Endothelial cell (in vitro differentiated cells): ENCODE measurements around the gene XAB2. TPM values are rescaled to one million over a fixed set of nuclear protein-coding genes. Genes with fewer than 3 reads are reported as not detected.

Experiments
- DNase-seq: peaks from one replicate; pipeline ENCODE4 v3.0.0; 2021; ENCODE audit warnings: low spot score
- H3K27ac Mint-ChIP-seq: one replicate; pipeline ENCODE4 v1.8.0; 2021; ENCODE audit warnings: mixed read lengths, inconsistent platforms; ENCODE audit not compliant: unreplicated experiment
- H3K27me3 Mint-ChIP-seq: one replicate; pipeline ENCODE4 v1.8.0; 2021; ENCODE audit warnings: mild to moderate bottlenecking, moderate library complexity, mixed read lengths, inconsistent platforms; ENCODE audit not compliant: unreplicated experiment
- H3K36me3 Mint-ChIP-seq: one replicate; pipeline ENCODE4 v1.8.0; 2021; ENCODE audit warnings: mild to moderate bottlenecking, low read depth, mixed read lengths, inconsistent platforms; ENCODE audit not compliant: unreplicated experiment
- H3K4me1 Mint-ChIP-seq: one replicate; pipeline ENCODE4 v1.8.0; 2021; ENCODE audit warnings: mild to moderate bottlenecking, mixed read lengths, inconsistent platforms; ENCODE audit not compliant: unreplicated experiment
- H3K4me3 Mint-ChIP-seq: one replicate; pipeline ENCODE4 v1.8.0; 2021; ENCODE audit warnings: mild to moderate bottlenecking, mixed read lengths, inconsistent platforms; ENCODE audit not compliant: unreplicated experiment
- H3K9me3 Mint-ChIP-seq: one replicate; pipeline ENCODE4 v1.8.0; 2021; ENCODE audit warnings: mixed read lengths, inconsistent platforms; ENCODE audit not compliant: unreplicated experiment
- CTCF ChIP-seq: fragments of 200-600 bp; sonication (generic); IDR thresholded peaks from one replicate; pipeline ENCODE4 v1.5.0; 2021; ENCODE audit warnings: antibody characterized with exemption; ENCODE audit not compliant: unreplicated experiment
- total RNA-seq: library from RNA; stranded (reverse); fragmentation: NEBNext Ultra II Directional; extraction: Animal tissue kit (Norgen Biotek cat#: 25700); gene quantifications from one replicate; pipeline ENCODE4 v1.2.1, GENCODE V29; 2021; ENCODE audit not compliant: unreplicated experiment

The XAB2 gene
- total RNA-seq, 1 donor from 2014 or later, result 46.1 TPM

DNA sequence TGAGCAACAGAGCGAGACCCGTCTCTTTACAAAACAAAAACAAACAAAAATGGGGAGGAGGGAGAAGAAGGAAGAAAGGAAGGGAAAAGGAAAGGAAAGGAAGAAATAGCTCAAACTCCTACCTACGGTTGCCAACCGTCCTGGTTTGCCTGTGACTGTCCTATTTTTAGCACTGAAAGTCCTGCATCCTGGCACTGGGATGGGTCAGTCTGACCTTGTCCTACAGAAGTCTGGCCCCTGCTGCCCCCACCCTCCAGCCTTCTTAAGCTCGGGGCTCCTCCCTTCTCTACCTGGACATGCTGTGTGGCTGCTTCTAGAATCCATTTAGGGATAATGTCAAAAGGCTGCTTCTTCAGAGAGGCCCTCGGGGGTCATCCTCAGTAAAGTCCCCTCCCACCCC, 6.3 kb upstream of the XAB2 start:
- no peak for TF ChIP-seq CTCF
- peak overlapping the region; percentile 62 for H3K4me3 Mint-ChIP-seq
- peaks cover 19% of the 10 kb centered on the region for H3K27me3 Mint-ChIP-seq
- H3K27ac Mint-ChIP-seq, result no peak overlapping the region
- peaks cover 10% of the 10 kb centered on the region for H3K36me3 Mint-ChIP-seq
- no peak for DNase-seq
- peaks cover 2% of the 10 kb centered on the region for H3K4me1 Mint-ChIP-seq
- H3K9me3 Mint-ChIP-seq, result no peaks in the 10 kb centered on the region

DNA sequence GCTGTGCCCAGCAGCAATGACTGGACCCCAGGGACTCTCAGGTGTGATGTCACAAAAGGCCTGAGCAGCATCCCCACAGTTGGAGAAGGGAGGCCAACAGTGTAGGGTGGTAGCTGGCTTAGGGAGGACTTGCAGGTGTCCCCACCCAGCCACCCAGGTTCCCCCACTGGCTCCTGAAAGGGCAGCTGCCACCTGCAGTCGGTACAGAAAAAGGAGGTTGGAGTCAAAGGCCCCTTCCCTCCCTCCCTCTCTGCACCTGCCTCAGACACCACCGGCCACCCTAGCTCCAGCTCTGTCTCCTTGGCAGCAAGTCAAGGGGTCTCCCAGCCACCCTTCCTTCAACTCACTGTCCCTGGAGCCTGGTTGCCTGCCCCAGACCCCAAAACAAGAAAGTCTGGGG, 4.4 kb upstream of the XAB2 start, which contains the start of gene PCP2:
Gene PCP2, minus strand, starts transcription at position 22 of the 400 bp plus-strand sequence. CDS start 262 bp downstream, outside the sequence.
- no peak for DNase-seq
- peaks cover 21% of the 10 kb centered on the region for H3K4me1 Mint-ChIP-seq
- H3K27ac Mint-ChIP-seq, result no peak within 1 kb of the TSS
- peaks cover 16% of the 10 kb centered on the region for H3K36me3 Mint-ChIP-seq
- no peaks in the 10 kb centered on the region for H3K9me3 Mint-ChIP-seq
- no peak for TF ChIP-seq CTCF
- H3K27me3 Mint-ChIP-seq, result peaks cover 26% of the 10 kb centered on the region
- H3K4me3 Mint-ChIP-seq, result no peak within 1 kb of the TSS

DNA sequence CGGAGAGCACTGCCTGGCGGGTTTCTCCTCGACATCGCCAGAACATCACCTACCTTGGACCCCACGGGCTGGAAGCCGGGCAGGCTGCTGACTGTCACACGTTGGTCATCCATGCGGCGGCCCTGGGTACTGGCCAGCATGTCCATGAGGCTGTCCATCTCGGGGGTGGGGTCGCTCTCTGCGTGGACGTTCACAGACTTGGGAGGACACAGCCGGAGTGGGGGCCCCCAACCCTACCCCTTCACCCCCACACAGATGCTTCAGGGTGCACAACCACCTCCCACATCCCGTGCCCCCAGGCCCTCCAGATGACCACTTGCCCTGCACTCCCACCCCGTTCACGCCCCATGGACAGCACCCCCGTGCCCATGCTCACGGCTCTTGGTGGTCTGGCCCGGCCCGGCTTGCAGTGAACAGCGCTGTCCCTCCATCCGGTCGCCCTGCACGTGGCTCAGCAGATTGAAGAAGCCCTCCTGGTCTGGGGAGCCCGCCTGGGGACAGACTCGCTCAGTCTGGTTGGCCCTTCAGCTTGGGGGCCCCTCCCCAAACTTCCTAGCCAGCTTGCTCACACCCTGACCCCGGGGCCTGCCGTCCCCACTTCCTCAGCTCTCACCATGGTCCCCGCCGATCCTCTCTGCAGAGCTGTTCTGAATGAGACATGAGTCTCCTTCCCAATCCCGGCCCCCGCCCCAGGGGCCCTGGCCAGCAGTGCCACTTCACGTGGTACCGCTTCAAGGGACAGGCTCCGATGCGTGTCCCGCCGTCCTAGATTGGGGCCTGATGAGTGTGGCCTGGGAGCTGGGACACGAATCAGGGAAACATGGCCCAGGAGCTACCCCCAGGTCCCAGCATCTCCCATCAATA, 3.2 kb upstream of the XAB2 start:
- no peak for DNase-seq
- no peak for TF ChIP-seq CTCF
- H3K4me3 Mint-ChIP-seq, result no peak overlapping the region
- peaks cover 26% of the 10 kb centered on the region for H3K27me3 Mint-ChIP-seq
- H3K9me3 Mint-ChIP-seq, result no peaks in the 10 kb centered on the region
- H3K27ac Mint-ChIP-seq, result no peak overlapping the region
- H3K36me3 Mint-ChIP-seq, result peaks cover 16% of the 10 kb centered on the region
- peaks cover 33% of the 10 kb centered on the region for H3K4me1 Mint-ChIP-seq

DNA sequence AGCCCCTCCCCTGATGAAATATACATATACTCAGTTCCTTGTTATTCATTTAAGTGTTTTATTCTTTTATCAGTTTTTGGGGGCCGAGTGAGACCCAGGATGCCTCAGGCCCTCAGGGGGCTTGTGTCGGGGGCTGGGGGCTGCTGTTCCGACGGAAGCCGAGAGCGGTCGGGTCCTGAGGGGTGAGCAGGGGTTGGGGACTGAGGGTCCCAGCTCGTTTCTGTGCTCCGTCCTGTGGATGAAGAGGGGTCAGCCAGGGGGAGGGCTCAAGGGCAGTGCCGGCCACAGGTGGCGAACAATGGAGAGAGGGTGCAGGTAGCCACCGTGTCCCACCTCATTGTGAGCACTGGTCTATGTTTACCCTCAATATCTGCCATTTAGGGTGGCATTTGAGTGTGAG, 2.2 kb upstream of the XAB2 start:
- H3K36me3 Mint-ChIP-seq, result peaks cover 20% of the 10 kb centered on the region
- H3K27me3 Mint-ChIP-seq, result peaks cover 28% of the 10 kb centered on the region
- TF ChIP-seq CTCF, result no peak
- H3K4me1 Mint-ChIP-seq, result peaks cover 33% of the 10 kb centered on the region
- no peak for DNase-seq
- H3K4me3 Mint-ChIP-seq, result no peak overlapping the region
- no peaks in the 10 kb centered on the region for H3K9me3 Mint-ChIP-seq
- peak overlapping the region; percentile 57 for H3K27ac Mint-ChIP-seq

GRCh38 chr19:7628589-7629311, 595 bp downstream of the XAB2 start:
- H3K36me3 Mint-ChIP-seq, result peaks cover 20% of the 10 kb centered on the region
- H3K27ac Mint-ChIP-seq, result peak overlapping the region; percentile 100
- no peaks in the 10 kb centered on the region for H3K9me3 Mint-ChIP-seq
- H3K4me1 Mint-ChIP-seq, result peaks cover 33% of the 10 kb centered on the region
- H3K27me3 Mint-ChIP-seq, result peaks cover 18% of the 10 kb centered on the region
- H3K4me3 Mint-ChIP-seq, result peak overlapping the region; percentile 100
- TF ChIP-seq CTCF, result no peak
- DNase-seq, result no peak
